ENCODE measurements around the gene FLCN.

Gene FLCN

DNA sequence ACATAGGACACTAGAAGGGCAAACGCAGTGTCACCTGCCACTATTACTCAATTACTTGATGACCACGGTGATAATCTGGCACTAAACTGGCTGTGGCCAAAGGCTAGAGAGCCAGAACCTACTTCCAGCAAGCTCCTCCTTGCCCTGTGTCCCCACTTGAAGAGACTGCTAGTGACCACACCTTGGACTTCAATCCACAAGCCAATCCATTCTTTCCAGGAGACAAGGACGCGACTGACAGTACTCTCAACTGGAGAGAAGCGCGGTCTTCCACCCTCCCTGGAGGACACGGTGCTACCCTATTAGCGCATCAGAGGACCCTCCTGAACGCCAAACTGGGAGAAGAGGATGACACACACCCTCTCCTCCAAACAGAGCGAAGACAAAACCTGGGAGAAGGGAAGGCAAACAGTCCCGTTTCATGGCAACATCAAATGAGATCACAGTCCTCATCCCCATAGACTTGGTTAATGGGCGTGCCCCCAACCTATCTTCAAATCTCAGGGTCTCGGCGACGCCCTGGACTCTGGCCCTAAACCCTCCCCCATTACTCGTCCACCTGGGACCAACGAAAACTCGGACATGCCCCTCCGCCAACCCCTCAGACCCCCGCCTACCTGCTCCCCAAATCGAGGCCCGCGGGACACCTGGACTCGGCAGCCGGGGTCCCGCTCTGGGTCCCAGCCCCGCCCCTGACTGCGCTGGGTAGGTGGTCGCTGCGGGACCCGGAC lies 508 bp downstream of the FLCN start:
- DNase-seq = peak; percentile 20

DNA sequence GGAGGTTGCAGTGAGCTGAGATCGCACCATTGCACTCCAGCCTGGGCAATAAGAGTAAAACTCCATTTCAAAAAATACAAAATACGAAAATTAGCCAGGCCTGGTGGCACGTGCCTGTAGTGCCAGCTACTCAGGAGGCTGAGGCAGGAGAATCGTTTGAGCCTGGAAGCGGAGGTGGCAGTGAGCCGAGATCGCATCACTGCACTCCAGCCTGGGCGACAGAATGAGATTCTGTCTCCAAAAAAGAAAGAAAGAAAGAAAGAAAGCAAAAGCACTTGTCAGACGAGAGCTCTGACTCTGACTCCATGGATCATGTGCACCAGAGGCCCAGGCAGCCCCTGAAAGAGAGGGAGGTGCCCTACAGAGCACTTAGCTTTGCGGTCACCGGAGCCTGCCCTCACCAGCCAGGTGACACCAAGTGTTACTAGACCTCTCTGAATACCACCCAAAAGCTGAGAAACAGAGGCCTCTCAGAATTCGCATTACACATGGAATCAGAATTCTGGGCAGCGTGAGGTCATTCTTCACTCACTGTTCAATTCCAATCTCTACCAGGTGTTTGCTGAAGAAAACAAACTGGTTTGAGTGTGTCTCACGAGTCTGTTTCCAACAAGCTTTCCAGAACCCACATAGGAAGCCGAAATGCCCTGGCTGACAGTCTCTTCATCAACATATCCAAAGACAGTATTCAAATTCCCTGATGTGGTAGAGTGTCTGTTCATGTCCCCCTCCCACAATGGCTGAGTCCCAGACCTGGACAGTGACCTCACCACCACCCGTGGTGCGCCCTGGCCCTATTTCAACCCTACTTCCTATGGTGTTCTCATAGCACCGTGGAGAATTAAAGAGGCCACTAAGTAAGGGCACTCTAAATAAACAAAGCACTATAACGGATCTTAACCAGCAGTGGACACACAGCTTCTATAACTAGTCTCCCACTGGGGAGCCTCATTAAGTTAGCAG lies 1.5 kb downstream of the FLCN start:
- DNase-seq = no peak

DNA sequence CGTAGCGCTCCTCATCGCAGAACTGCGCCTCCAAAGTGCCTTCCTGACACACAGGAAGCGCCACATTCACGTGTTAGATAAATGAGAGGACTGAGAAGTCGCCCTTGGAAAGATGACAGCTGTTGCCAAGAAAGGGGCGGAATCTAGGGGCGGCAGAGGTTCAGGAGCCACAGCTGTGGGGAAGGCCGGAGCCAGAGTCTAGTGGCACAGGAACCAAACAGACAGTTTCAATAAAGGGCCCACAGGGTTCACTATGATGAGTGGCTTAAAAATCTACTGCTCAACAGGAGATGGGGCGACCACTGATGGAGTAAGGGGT lies 4.7 kb downstream of the FLCN start:
- DNase-seq = no peak

DNA sequence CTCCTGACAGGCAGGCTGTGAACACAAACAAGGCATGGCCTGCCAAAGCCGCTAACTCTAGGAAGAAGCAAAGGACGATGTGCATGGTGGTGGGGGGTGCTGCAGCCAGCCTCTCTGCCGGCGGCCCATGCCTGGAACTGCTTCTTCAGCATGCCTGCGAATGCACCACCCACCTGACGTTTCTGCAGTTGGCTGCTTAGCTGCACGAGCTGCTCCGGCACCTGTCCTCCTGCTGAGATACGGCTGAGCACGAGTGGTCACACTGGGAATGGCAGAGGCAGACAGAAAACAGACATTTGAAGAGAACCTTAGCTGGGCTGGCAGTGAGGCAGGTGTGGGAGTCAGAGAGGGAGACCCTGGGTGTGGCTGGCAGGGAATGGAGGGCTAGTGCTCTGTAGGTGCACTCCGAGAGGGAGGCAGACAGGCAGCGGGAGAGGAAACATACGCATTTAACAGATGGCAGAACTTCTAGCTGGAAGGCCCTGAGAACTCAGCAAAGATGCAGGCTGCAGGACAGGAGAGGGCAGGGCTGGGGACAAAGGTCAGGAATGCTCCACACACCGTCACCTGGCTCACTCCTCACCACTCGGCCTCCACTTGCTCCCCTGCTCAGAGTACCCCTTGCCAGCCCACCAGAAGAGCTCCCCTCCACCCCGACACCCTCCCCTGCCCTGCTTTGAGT lies 5.2 kb downstream of the FLCN start:
- DNase-seq = no peak

DNA sequence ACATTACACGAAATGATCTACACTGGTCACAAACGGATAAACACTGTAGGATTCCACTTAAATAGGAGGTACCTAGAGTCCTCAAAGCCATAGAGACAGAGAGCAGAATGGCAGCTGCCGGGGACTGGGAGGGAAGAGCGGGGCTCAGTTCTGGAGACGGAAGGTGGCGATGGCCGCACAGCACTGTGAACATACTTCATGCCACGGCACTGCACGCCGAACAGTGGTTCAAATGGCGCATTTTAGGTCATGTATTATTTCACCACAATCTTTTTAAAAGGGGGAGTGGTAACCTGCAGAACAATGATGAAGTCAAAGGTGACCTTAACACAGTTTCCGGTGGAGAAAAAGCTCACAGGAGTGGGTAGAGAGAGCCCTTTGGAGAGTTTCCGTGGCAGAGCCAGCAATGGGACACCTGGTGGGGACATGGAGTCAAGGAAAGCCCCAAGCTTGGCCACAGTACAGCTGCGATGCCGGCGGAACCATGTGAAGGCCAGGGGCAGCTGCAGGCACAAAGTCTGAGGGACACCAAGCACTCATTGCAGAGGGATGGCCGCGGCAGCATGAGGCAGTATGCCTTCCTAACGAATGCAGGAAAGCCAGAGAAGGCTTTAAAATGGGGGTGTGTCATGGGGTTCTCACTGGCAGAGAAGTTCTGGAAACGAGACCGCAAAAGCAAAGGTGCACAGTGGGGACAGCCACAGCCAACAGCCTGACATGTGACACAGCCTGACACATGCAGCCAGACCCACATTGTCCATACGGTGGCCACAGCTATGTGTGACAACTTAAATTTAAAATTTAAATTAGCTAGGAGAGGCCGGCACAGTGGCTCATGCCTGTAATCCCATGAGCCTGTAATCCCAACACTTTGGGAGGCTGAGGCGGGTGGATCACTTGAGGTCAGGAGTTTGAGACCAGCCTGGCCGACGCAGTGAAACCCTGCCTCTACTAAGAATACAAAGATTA lies 7.3 kb downstream of the FLCN start:
- DNase-seq = no peak

DNA sequence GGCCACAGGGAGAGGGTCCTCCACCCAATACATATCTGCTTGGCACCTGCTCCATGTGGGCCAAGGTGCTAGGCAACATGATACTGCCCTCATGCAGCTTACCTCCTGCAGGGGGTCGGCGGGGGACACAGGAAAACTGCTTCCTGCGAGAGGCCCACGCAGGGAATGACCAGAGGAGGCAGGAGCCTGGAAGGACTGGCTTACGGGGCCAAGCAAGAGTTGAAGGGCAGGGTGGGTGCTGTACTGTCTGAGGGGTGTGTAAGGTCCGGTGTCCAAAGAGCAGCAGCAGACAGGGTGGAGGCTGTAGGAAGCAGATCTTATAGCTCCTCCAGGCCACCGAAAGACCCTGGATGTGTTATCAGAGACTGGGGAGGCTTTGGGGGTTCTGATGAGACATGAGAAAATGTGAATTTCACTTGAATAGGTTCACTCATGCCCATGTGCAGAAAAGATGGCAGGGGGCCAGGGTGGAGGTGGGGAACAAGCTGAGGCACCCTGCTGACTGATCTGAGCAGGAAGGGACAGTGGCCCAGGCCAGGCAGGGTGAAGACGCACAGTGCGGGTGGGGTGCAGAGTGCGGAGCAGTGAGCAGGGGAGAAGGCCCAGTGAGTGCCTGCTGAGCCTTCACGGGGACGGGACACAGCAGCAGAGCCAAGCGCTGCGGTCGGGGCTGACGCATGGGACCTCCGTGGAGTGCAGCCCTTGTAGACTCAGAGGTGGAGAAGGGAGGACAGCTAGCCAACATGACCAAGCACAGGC lies 8.3 kb downstream of the FLCN start:
- no peak for DNase-seq

DNA sequence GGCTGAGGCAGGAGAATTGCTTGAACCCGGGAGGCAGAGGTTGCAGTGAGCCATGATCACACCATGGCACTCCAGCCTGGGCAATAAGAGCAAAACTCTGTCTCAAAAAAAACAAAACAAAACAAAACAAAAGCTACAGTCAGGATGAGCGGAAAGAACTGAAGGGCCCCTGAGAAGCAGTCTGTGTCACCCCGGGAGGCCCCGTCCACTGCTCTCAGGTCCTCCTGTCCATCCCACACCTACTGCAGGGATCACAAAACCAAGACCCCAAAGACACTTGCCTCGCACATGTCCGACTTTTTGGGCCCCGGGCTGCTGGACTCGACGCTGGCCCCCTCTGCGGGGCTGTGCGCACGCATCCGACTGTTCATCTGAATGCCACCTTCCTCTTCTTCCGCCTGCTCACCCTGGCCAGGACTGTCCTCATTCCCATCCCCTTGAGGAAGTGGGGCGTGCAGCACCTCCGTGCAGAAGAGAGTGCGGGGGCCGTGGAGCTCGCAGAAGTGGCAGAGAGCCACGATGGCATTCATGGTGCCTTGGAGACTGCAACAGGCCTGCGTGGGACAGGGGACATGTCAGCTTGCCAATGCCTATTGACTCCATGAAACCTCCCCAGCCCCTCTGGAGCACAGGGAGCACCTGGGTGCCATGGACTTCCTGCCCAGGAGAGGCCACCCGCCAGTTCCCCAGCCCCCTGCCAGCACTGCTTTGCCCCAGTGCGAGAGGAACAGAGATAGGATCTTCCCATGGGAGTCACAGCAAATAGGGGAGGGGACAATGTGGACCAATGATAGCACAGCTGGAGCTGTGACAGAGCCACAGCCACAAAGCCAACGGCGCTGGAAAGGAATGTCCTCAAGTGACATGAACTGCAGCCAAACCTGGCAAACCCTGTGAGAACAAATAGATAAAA lies 9.1 kb downstream of the FLCN start:
- no peak for DNase-seq

DNA sequence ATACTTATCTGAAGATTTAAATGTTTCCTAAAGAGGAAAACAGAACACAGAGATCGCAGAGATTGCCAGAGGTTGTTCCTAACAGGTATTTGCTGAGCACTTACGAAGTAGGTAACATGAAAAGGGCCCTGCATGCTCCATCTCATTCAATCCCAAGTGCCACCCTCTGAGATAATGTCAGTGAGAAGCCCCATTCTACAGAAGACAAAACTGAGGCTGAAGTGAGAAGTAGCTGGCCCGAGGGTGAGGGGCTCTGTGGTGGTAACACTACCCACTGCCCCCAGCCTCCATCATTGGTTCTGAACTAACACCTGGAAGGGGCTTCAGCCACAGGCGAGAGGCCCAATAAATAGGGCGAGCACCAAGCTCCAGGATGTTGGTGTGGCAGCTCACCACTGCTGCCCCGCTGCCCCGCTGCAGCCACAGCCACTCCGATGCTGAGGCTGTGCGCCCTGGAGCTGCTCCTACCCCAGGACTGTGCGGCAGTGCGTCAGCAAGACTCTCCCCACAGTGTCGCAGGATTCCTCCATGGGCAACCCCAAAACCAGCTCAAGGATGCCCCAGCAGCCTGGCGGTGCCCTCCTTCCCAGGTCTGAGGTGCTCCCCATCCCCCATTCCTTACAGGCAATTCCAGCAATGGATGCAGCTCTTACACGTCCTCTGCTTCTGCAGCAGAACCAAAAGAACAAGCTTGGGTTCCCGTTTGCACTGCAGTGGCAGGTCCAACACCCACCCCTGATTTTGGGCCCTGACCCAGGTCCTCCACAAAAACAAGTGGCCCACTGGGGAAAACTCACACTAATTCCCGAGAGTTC lies 10.3 kb downstream of the FLCN start:
- no peak for DNase-seq

DNA sequence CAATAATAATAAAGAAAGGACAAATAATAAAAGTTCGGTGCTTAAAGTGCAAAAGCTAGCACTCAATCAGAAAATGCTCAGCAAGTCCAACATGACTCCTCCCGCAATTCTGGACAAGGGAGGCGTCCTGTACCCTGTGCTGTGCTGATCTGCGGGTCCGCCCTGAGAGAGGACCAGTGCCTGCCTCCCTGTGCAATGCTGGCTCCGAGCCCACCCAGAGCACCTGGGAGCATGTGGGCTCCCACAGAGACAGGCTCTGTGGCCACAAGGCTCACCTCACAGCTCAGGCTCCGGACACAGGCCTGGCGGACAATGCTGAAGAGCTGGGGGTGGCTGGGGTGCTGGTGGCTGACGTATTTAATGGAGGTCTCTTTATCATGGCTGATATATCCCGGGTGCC lies 11.1 kb downstream of the FLCN start:
- DNase-seq = no peak

DNA sequence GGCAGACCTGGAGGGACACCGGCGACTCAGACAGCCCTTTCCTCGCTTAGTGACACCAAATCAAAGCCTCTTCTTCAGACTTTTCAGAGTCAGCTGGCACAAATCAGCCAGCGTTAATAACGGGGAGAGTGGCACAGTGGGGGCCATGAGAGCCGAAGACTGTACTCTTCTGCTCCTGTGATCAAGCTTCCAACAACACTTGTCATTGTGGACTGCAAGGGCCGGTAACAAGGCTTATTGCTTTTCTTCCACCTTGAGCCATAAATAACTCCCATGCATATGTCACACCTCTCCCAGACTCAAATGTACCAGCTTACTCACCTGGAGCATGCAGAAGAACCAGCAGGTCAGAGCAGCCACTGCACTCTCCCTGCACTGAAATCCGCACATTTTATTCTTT lies 12.8 kb downstream of the FLCN start:
- DNase-seq = no peak

DNA sequence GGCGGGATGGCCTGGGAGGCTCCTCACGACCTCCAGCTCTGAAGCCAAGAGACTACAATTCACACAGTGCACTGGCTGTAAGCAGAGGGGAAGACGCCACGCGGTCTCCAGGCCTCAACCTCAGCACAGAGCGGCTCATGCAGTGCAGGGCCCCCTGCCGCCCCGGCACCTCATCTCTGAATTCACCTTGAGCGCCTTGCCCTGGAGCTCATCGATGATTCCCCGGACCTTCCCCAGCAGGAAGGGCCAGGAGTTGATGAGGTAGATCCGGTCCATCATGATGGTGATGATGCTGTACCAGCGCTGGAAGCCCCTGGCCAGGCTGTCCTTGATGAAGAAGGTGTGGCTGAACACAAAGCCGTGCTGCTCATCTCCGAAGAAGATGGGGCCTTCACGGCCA lies 13.2 kb downstream of the FLCN start:
- no peak for DNase-seq

DNA sequence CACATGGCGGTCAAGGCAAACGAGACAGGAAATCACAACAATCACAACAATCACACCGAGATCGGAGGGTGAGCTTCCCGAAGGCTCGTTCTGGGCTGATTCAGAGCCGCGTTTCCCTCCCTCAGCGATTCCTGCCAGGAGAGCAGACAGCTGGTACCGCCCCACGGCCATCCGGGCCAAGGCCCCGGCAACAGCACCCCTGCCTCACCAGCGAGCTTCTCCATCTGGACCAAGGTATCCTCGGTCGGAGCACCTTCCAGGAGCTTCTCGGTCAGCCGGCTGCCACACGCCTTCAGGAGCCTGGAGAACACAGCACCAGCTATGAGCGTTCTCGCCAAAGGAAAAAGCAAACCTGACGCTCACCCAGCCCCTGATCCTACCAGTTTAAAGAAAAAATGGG lies 15.6 kb downstream of the FLCN start:
- DNase-seq = no peak

DNA sequence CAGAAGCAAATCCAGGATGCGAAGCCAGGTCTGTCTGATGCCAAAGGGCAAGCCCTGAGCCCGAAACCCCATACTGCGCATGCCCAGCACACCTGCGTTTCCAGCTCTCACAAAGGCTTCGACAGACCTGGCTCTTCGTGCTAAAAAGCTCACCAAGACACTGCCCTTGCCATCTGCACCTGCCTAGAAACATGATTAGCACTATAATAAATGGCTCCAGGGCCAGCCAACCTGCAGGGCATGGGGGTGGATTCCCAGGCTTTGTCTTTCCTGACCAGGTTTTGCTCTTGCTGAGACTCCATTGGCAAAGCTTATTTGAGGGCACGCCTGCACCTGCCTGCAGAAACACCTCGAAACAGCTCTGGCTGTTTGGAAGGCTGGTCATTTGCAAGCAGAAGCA lies 16.4 kb downstream of the FLCN start:
- DNase-seq = no peak

DNA sequence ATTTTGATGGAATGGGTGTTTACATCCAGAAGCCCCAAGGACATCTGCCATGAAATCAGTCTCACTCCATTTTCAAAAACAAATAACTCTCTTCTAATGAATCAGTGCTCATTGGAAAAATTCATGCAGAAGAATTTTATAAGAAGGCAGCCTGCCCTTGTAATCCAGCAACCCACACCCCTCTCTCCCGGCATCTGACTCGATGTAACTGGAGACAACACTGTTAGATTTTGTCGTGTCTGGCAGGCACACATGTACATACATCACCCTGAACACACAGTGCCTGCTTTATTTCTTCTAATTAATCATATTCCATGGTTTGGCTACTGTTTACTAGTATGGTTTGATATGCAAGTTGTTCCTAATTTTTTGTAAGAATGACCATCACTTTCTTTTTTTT lies 19.0 kb downstream of the FLCN start:
- DNase-seq = no peak

DNA sequence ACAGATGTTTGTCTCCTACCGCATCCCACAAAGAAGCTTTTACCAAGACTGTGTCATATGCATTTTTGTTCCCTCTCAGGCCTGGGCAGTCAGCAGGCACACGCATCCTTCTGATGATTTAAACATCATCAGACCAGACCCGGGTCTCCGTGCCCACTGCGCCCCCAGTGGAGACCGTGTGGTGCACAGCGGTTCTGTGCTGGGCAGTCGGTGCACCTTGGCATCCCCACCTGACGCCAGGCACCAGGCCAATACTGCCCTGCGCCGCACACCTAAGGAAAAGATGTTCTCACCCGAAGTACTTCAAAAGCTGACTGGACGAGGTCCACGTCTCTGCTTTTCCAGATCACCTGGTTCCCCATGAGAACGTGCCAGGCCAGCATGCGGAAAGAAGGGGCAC lies 20.2 kb downstream of the FLCN start:
- no peak for DNase-seq

DNA sequence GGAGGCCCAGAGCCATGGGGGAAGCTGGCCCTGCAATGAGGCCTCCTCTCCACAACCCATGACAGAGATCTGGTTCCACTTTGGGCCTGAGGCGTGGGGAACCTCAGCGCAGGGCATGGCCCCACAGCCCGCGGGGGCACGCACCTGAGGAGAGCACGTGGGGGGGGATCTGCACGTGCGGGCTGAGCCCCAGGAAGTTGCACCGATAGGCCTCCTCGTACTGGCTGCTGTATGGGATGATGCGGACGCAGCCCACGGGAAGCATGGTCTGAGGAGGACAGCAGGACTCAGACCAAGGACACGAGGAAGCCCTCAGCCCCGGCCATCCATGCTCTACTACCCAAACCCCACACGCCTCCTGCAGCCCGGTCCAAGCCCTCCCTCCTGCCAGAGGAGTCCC lies 20.7 kb downstream of the FLCN start:
- DNase-seq = no peak

DNA sequence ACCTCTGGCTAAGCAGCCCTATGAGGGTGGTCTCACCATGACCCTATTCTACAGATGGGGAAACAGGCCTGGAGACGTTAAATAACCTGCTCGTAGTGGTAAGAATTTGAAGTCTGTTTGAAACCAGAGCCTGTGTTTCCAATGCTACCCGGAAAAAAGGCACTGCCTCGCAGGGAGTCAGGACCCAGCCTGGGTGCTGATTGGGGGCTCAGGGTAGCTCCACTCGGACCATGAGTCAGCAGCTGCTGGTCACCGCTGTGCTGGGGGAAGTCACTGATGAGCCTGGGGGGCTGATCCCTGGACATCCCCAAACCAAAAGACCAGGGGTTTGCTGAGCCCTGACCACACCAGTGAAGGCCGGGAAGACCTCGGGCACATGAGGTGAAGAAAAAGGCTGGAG lies 21.4 kb downstream of the FLCN start:
- no peak for DNase-seq

DNA sequence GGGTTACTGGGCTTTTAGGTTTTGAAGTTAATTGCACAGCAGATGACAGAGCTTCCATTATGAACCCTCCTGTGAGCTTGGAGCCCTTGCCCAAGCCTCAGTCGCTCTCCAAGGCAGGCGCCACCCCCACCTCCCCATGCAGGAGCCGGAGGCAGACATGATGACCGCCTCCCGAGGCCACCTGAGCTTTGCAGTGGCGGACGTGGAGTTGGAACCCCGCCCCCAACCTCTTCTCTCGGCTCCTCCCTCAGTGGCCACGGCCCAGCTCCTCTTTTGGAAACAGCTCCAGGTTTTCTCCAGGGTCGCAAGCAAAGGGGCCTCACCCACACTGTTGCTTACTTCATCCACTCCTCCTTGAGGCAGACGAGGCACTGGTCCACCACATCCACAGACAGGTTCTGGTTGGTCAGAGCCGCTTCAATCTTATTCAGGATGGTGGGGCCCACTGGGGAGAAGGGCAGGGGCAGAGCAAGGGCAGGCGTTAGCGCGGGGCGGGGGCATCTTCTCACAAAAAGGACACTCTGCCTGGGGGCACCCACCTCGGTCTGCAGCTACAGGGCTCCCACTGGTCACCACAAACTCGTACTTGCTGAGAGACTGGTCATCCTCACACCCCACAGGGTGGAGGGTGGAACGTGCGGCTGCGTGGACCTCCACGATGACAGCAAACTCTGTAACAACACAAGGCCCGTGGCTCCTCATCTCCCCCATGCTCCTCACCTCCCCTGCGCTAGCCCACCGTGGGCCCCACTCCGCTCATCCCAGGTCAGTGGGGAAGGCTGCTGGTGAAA lies 22.1 kb downstream of the FLCN start:
- DNase-seq = no peak

DNA sequence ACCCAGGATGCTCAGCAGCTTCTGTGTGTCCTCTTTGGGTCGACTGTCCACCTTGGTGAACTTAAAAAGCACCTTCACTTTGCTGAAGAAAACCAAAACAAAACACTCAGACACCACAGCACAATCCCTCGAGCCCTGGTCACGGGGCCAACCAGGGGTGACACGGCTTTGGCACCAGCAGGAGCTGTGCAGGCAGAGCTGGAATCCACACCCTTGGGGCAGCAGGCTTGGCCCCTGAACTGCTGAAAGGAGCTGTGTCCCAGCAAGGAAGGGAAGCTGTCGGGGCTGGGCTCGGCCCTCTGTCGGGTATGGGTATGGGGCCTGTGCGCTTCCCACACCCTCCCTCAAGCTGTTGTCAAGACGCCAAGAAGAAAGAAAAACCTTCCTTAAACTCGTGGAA lies 23.2 kb downstream of the FLCN start:
- DNase-seq = no peak
